IMR-90 (cell line): ENCODE results near the gene NMNAT3. TPM values are rescaled to one million over a fixed set of nuclear protein-coding genes. Genes with fewer than 3 reads are reported as not detected.

ENCODE experiments used
- ATAC-seq: fragments of 200-7000 bp; cut with Tn5 transposase; 2 replicates; pipeline ENCODE4 v1.9.1; 2020; ENCODE audit warnings: low read depth, mild to moderate bottlenecking, moderate library complexity
- BruUV-seq: library from RNA; stranded (reverse); fragments of 400-500 nt; replicated peaks from 2 replicates; lab custom pipeline; 2021; lab: Mats Ljungman, UMichigan
- CTCF ChIA-PET: fragments of 300-600 bp; formaldehyde crosslinking; extraction: SDS; loops from one replicate; lab custom pipeline; 2021; ENCODE audit warnings: antibody characterized with exemption; lab: Yijun Ruan, JAX
- POLR2A ChIA-PET: fragments of 300-600 bp; sonication (Branson Sonifier 250); formaldehyde crosslinking; loops from one replicate; lab custom pipeline; 2022; ENCODE audit warnings: antibody characterized with exemption; ENCODE audit not compliant: unreplicated experiment; lab: Charles Lee
- DNase-seq: peaks from one replicate; pipeline ENCODE4 v3.0.0; 2013
- H2AFZ ChIP-seq: replicated peaks from 2 replicates; pipeline ENCODE3; 2013; ENCODE audit warnings: low read length, mild to moderate bottlenecking; ENCODE audit not compliant: poor library complexity
- H2AK5ac ChIP-seq: 2 replicates; pipeline ENCODE4 v1.6.1; 2013; ENCODE audit warnings: low read depth, low read length, inconsistent platforms
- H2AK9ac ChIP-seq: replicated peaks from 2 replicates; pipeline ENCODE3; 2013; ENCODE audit warnings: mild to moderate bottlenecking, low read depth, low read length, moderate library complexity; ENCODE audit not compliant: poor library complexity
- H2BK120ac ChIP-seq: 2 replicates; pipeline ENCODE4 v1.6.1; 2013; ENCODE audit warnings: low read depth, low read length, inconsistent platforms
- H2BK15ac ChIP-seq: 3 replicates; pipeline ENCODE4 v1.6.1; 2013; ENCODE audit warnings: low read depth, low read length, inconsistent platforms
- H2BK20ac ChIP-seq: 2 replicates; pipeline ENCODE4 v1.6.1; 2013; ENCODE audit warnings: low read depth, mild to moderate bottlenecking, inconsistent platforms, low read length, moderate library complexity
- H2BK5ac ChIP-seq: 2 replicates; pipeline ENCODE4 v1.6.1; 2013; ENCODE audit warnings: mild to moderate bottlenecking, low read depth, low read length, inconsistent platforms; ENCODE audit not compliant: poor library complexity, severe bottlenecking
- H3K14ac ChIP-seq: replicated peaks from 2 replicates; pipeline ENCODE4 v1.6.1; 2013; ENCODE audit warnings: low read depth, low read length, inconsistent platforms
- H3K18ac ChIP-seq: 2 replicates; pipeline ENCODE4 v1.6.1; 2013; ENCODE audit warnings: low read depth, low read length, control low read depth
- H3K23ac ChIP-seq: 2 replicates; pipeline ENCODE4 v1.6.1; 2013; ENCODE audit warnings: low read depth, low read length, inconsistent platforms
- H3K27ac ChIP-seq: 2 replicates; pipeline ENCODE4 v1.5.1; 2013; ENCODE audit warnings: mild to moderate bottlenecking, control low read depth, low read length; ENCODE audit not compliant: insufficient read depth
- H3K27me3 ChIP-seq: 2 replicates; pipeline ENCODE4 v1.6.1; 2013; ENCODE audit warnings: low read length; ENCODE audit not compliant: control insufficient read depth, insufficient read depth
- H3K36me3 ChIP-seq: 2 replicates; pipeline ENCODE4 v1.6.1; 2013; ENCODE audit warnings: low read length, mixed read lengths; ENCODE audit not compliant: control insufficient read depth, insufficient read depth
- H3K4ac ChIP-seq: 2 replicates; pipeline ENCODE4 v1.6.1; 2013; ENCODE audit warnings: low read depth, low read length, inconsistent platforms
- H3K4me1 ChIP-seq: 2 replicates; pipeline ENCODE4 v1.6.1; 2013; ENCODE audit warnings: low read length, mixed read lengths; ENCODE audit not compliant: control insufficient read depth, insufficient read depth
- H3K4me2 ChIP-seq: 2 replicates; pipeline ENCODE4 v1.6.1; 2013; ENCODE audit warnings: low read depth, mild to moderate bottlenecking, control low read depth, low read length, moderate library complexity
- H3K4me3 ChIP-seq: 2 replicates; pipeline ENCODE4 v1.5.1; 2013; ENCODE audit warnings: low read depth, mild to moderate bottlenecking, control low read depth, low read length, moderate library complexity; ENCODE audit not compliant: insufficient read depth
- H3K56ac ChIP-seq: 2 replicates; pipeline ENCODE4 v1.6.1; 2013; ENCODE audit warnings: low read length, inconsistent platforms; ENCODE audit not compliant: insufficient read depth; ENCODE audit errors: extremely low read depth
- H3K79me1 ChIP-seq, 2 experiments: 2 replicates each; pipeline ENCODE4 v1.6.1; 2013; ENCODE audit warnings: low read length in 2 of 2, inconsistent platforms in 1 of 2, low read depth in 1 of 2
- H3K9ac ChIP-seq: 2 replicates; pipeline ENCODE4 v1.6.1; 2013; ENCODE audit warnings: low read depth, low read length, control low read depth
- H3K9me1 ChIP-seq: 2 replicates; pipeline ENCODE4 v1.6.1; 2013; ENCODE audit warnings: low read length, inconsistent platforms; ENCODE audit not compliant: insufficient read depth
- H3K9me3 ChIP-seq: 2 replicates; pipeline ENCODE4 v1.6.1; 2013; ENCODE audit warnings: low read length; ENCODE audit not compliant: control insufficient read depth, insufficient read depth
- H4K20me1 ChIP-seq: 2 replicates; pipeline ENCODE4 v1.6.1; 2013; ENCODE audit warnings: low read length, inconsistent platforms; ENCODE audit not compliant: insufficient read depth
- H4K5ac ChIP-seq: 2 replicates; pipeline ENCODE4 v1.6.1; 2013; ENCODE audit warnings: mild to moderate bottlenecking, low read depth, low read length, control low read depth
- H4K8ac ChIP-seq, 2 experiments: 2 replicates each; pipeline ENCODE4 v1.6.1; 2013; ENCODE audit warnings: low read depth in 2 of 2, low read length in 2 of 2, control low read depth in 1 of 2, inconsistent platforms in 1 of 2
- H4K91ac ChIP-seq: 2 replicates; pipeline ENCODE4 v1.6.1; 2013; ENCODE audit warnings: low read depth, low read length, inconsistent platforms; ENCODE audit not compliant: insufficient read depth
- BHLHE40 ChIP-seq: fragments of 150-350 bp; IDR thresholded peaks from 2 replicates; pipeline ENCODE4 v1.6.1; 2016; ENCODE audit warnings: mild to moderate bottlenecking, low read depth, low read length
- CHD1 ChIP-seq: IDR thresholded peaks from 2 replicates; pipeline ENCODE4 v1.6.1; 2012; ENCODE audit warnings: low read depth, low read length, improper control_type of control experiment
- MAFK ChIP-seq: IDR thresholded peaks from 2 replicates; pipeline ENCODE4 v1.6.1; 2012; ENCODE audit warnings: low read depth, low read length, improper control_type of control experiment
- MAZ ChIP-seq: IDR thresholded peaks from 2 replicates; pipeline ENCODE4 v1.6.1; 2012; ENCODE audit warnings: low read depth, mild to moderate bottlenecking, low read length, improper control_type of control experiment, moderate library complexity, borderline replicate concordance
- RAD21 ChIP-seq: IDR thresholded peaks from 2 replicates; pipeline ENCODE4 v1.6.1; 2012; ENCODE audit warnings: low read length, improper control_type of control experiment
- RFX5 ChIP-seq: IDR thresholded peaks from 2 replicates; pipeline ENCODE4 v1.8.0; 2012; ENCODE audit warnings: low read depth, mild to moderate bottlenecking, low read length, moderate library complexity
- WGBS, 2 experiments: methylation state at CpG; one replicate each; pipeline versions ENCODE4 v1.1.5 to v1.1.7; 2013; ENCODE audit warnings: missing lambda C conversion rate in 2 of 2; ENCODE audit not compliant: insufficient read length in 1 of 2; ENCODE audit errors: extremely low coverage in 2 of 2; 5-methylcytosine and 5-hydroxymethylcytosine counted together
- dilution Hi-C: fragments of 300-500 bp; cut with HindIII; formaldehyde crosslinking; loops from one replicate; pipeline ENCODE4 v1.14.3; 2018; ENCODE audit warnings: low sequenced_read_pairs; ENCODE audit not compliant: unreplicated experiment
- in situ Hi-C: fragments of 300-500 bp; cut with MboI; formaldehyde crosslinking; loops from 3 replicates; pipeline ENCODE4 v1.14.3; 2019; ENCODE audit warnings: low sequenced_read_pairs, inconsistent platforms, mixed read lengths
- intact Hi-C: fragments of 100-400 bp; cut with micrococcal nuclease; formaldehyde crosslinking; loops from 2 replicates; pipeline ENCODE4 v1.10.0; 2022
- polyA plus RNA-seq, 3 experiments: library from polyadenylated mRNA; depleted of rRNA; stranded (reverse); fragments of >200 nt; gene quantifications; 2 replicates each; pipeline ENCODE4 v1.2.3, GENCODE V29; 2012; ENCODE audit warnings: low replicate concordance in 1 of 3
- total RNA-seq: library from RNA; depleted of rRNA; stranded (reverse); fragments of >200 nt; gene quantifications from 2 replicates; pipeline ENCODE4 v1.2.3, GENCODE V29; 2012
- TF ChIP-seq, protein P1 (sequence below): conservative IDR thresholded peaks from 2 replicates; pipeline ENCODE4 v1.5.1; 2012; ENCODE audit warnings: mild to moderate bottlenecking, low read depth, low read length, improper control_type of control experiment

The NMNAT3 gene
- total and polyA plus RNA-seq, 2 of the 4 experiments (the other 2 are of a cell fraction) = 0.12 to 0.36 TPM

DNA sequence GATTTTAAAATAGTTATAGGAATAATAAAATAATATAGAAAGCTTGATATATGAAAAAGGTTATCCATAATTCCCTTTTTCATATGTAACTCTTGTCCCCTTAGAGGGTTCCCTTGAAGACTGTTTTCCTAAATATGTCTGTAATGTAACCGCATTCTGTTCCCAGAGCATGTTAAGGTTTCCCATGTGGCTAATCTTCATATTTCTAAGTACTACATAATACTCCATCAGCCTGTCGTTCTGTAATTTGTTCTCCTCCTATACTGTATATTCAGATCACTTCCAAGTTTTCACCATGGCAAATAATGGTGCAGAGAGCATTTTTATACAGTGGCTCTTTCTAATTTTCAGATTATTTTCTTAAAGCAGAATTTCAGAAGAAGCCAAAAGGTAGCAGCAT is 6.7 kb downstream of the NMNAT3 start:
- TF ChIP-seq RAD21 = no peak
- no peak for TF ChIP-seq BHLHE40
- TF ChIP-seq, protein P1, sequence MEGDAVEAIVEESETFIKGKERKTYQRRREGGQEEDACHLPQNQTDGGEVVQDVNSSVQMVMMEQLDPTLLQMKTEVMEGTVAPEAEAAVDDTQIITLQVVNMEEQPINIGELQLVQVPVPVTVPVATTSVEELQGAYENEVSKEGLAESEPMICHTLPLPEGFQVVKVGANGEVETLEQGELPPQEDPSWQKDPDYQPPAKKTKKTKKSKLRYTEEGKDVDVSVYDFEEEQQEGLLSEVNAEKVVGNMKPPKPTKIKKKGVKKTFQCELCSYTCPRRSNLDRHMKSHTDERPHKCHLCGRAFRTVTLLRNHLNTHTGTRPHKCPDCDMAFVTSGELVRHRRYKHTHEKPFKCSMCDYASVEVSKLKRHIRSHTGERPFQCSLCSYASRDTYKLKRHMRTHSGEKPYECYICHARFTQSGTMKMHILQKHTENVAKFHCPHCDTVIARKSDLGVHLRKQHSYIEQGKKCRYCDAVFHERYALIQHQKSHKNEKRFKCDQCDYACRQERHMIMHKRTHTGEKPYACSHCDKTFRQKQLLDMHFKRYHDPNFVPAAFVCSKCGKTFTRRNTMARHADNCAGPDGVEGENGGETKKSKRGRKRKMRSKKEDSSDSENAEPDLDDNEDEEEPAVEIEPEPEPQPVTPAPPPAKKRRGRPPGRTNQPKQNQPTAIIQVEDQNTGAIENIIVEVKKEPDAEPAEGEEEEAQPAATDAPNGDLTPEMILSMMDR = no peak
- no peak for TF ChIP-seq MAZ
- TF ChIP-seq MAFK = no peak
- no peak for TF ChIP-seq RFX5
- no peak for TF ChIP-seq CHD1
- in situ Hi-C loops = no loop called here

More for the DNA sequence above, 6.7 kb downstream of the NMNAT3 start:
- no peaks in the 10 kb centered on the region for H3K79me1 ChIP-seq
- ChIA-PET POLR2A (no interaction called here), CTCF (no interaction called here)
- H4K8ac ChIP-seq = no peak overlapping the region
- no peaks in the 10 kb centered on the region for H3K9me1 ChIP-seq
- H3K18ac ChIP-seq = no peak overlapping the region
- ATAC-seq (no peak), DNase-seq (no peak)
- no peak overlapping the region for H3K23ac ChIP-seq
- no peaks in the 10 kb centered on the region for H3K4me1 ChIP-seq
- no peak overlapping the region for H3K4me3 ChIP-seq
- H4K5ac ChIP-seq = no peak overlapping the region
- H3K36me3 ChIP-seq = no peaks in the 10 kb centered on the region
- no peak overlapping the region for H3K27ac ChIP-seq
- WGBS, 2 experiments = no CpG with 5 or more reads among the region's 2 CpGs
- no peak overlapping the region for H2BK15ac ChIP-seq
- no peak overlapping the region for H3K4ac ChIP-seq
- H2AK5ac ChIP-seq = no peak overlapping the region
- no peak overlapping the region for H2BK120ac ChIP-seq
- no peaks in the 10 kb centered on the region for H3K9me3 ChIP-seq
- H4K91ac ChIP-seq = no peak overlapping the region
- no peak overlapping the region for H3K4me2 ChIP-seq
- H3K14ac ChIP-seq = no peak overlapping the region
- no peaks in the 10 kb centered on the region; the same call in 1 of the 2 replicates for H3K27me3 ChIP-seq
- intact Hi-C loops = no loop called here
- H3K9ac ChIP-seq = no peak overlapping the region
- H2AK9ac ChIP-seq = no peak overlapping the region
- no TSS peak for BruUV-seq
- no peak overlapping the region for H2BK5ac ChIP-seq
- H2BK20ac ChIP-seq = no peak overlapping the region
- dilution Hi-C loops = no loop called here
- no peaks in the 10 kb centered on the region for H4K20me1 ChIP-seq
- no peak overlapping the region for H3K56ac ChIP-seq
- no peak overlapping the region for H2AFZ ChIP-seq
